Transverse colon (tissue), 4 donors: ENCODE measurements around the gene PPP2R1B. TPM values are rescaled to one million over a fixed set of nuclear protein-coding genes. Genes with fewer than 3 reads are reported as not detected.

ENCODE experiments used
- DNase-seq: peaks from one replicate; pipeline ENCODE4 v3.0.0-alpha.2; 2019
- H3K27ac ChIP-seq, 4 donors: fragments of 200-600 bp; sonication (generic); 2 replicates each; pipeline ENCODE4 v1.5.1; 2016 to 2018; ENCODE audit warnings: inconsistent platforms in 4 of 4
- H3K27me3 ChIP-seq: fragments of 200-600 bp; sonication (generic); 2 replicates; pipeline ENCODE4 v1.5.1; 2017; ENCODE audit warnings: inconsistent platforms
- H3K36me3 ChIP-seq, 4 donors: fragments of 200-600 bp; sonication (generic); 2 replicates each; pipeline ENCODE4 v1.5.1; 2017 to 2019; ENCODE audit warnings: inconsistent platforms in 4 of 4
- H3K4me1 ChIP-seq, 4 donors: fragments of 200-600 bp; sonication (generic); 2 replicates each; pipeline ENCODE4 v1.5.1; 2017 to 2020; ENCODE audit warnings: inconsistent platforms in 4 of 4
- H3K4me3 ChIP-seq, 4 donors: fragments of 200-600 bp; sonication (generic); 1 replicate in 1 of 4; 2 replicates in 3 of 4; pipeline versions ENCODE4 v1.5.1 to v1.6.1; 2017 to 2019; ENCODE audit warnings: inconsistent platforms in 4 of 4
- H3K9me3 ChIP-seq, 2 donors: fragments of 200-600 bp; sonication (generic); 2 replicates each; pipeline ENCODE4 v1.5.1; 2017 to 2019; ENCODE audit warnings: inconsistent platforms in 2 of 2
- EP300 ChIP-seq: sonication (generic); formaldehyde crosslinking; IDR thresholded peaks from one replicate; pipeline ENCODE4 v1.6.1; 2017; ENCODE audit warnings: antibody characterized with exemption, low read depth
- POLR2A ChIP-seq: fragments of 450-650 bp; IDR thresholded peaks from one replicate; pipeline ENCODE4 v1.6.1; 2016; ENCODE audit warnings: antibody characterized with exemption, mild to moderate bottlenecking, moderate library complexity
- POLR2AphosphoS5 ChIP-seq, 3 donors: sonication (generic); formaldehyde crosslinking; IDR thresholded peaks; one replicate each; pipeline ENCODE4 v1.6.1; 2016; ENCODE audit warnings: antibody characterized with exemption in 3 of 3
- WGBS, 2 donors: methylation state at CpG; one replicate each; pipeline ENCODE4 v1.1.5; 2018; ENCODE audit warnings: low coverage in 1 of 2; 5-methylcytosine and 5-hydroxymethylcytosine counted together
- in situ Hi-C, 4 donors: fragments of 200-750 bp; cut with MboI; loops; one replicate each; pipeline versions ENCODE4 v1.15.0 to v1.15.1; 2017; ENCODE audit warnings: low sequenced_read_pairs in 3 of 4, low pct_ligation_motif_present in 1 of 4, low pct_unique_long_range_greater_than_20kb in 1 of 4
- intact Hi-C: fragments of 100-400 bp; cut with DNase I; formaldehyde crosslinking; loops from one replicate; pipeline ENCODE4 v1.15.1; 2023; ENCODE audit warnings: low total_unique reads
- total RNA-seq, 4 donors: library from RNA; depleted of rRNA; stranded (reverse); fragments of >200 nt; gene quantifications; one replicate each; pipeline ENCODE4 v1.1.0, GENCODE V29; 2016
- TF ChIP-seq, protein P1 (sequence below), 5 experiments: fragments of 200-600 bp in 3 of 5; fragments of 450-650 bp in 2 of 5; sonication (generic) in 3 of 5; IDR thresholded peaks; 1 replicate in 2 of 5; 2 replicates in 3 of 5; pipeline ENCODE4 v1.5.1; 2016 to 2017; ENCODE audit warnings: antibody characterized with exemption in 5 of 5, inconsistent platforms in 3 of 5, mild to moderate bottlenecking in 2 of 5, moderate library complexity in 1 of 5

Gene PPP2R1B
- total RNA-seq, 4 donors from 2014 or later, result 28.1 to 55.5 (median 41.5) TPM

DNA sequence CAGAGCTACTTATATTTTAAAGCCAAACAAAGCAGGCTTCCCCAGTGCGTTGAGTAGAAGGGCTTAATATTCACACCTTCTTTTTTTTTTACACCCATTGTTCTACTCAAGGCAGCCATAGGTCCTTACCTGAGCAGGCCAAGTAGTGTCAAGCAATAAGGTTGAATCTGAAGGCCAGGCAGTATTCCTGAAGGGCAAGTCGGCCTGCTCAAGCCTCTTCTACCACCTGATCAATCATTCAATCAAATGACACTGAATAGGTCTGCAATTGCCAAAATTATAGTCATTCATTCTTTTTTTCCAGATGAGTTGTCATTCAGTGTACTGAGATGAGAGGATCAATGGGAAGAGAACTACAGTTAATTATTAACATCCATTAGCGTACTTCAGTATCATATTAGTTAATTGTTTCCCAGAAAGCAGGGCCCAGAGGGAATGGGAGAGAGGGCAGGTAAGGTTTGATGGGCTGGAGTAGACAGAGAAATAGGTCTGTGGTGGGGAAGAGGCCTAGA lies 11.9 kb upstream of the PPP2R1B start:
- intact Hi-C loops, result no loop called here
- Histone ChIP-seq H3K27ac (no peak overlapping the region), H3K4me3 (no peak overlapping the region), H3K4me1 (peaks cover 0 to 19% (median 6%) of the 10 kb centered on the region in 4 donors), H3K9me3 (no peaks in the 10 kb centered on the region), H3K36me3 (no peaks in the 10 kb centered on the region), H3K27me3 (no peaks in the 10 kb centered on the region)
- 45 to 87% methylated on average over 3 of the region's 3 CpGs for WGBS, 2 donors
- DNase-seq, result no peak
- TF ChIP-seq POLR2AphosphoS5 (IDR thresholded peaks at IDR 0.05) (no peak), POLR2A (no peak), EP300 (no peak)
- TF ChIP-seq, protein P1, sequence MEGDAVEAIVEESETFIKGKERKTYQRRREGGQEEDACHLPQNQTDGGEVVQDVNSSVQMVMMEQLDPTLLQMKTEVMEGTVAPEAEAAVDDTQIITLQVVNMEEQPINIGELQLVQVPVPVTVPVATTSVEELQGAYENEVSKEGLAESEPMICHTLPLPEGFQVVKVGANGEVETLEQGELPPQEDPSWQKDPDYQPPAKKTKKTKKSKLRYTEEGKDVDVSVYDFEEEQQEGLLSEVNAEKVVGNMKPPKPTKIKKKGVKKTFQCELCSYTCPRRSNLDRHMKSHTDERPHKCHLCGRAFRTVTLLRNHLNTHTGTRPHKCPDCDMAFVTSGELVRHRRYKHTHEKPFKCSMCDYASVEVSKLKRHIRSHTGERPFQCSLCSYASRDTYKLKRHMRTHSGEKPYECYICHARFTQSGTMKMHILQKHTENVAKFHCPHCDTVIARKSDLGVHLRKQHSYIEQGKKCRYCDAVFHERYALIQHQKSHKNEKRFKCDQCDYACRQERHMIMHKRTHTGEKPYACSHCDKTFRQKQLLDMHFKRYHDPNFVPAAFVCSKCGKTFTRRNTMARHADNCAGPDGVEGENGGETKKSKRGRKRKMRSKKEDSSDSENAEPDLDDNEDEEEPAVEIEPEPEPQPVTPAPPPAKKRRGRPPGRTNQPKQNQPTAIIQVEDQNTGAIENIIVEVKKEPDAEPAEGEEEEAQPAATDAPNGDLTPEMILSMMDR (IDR thresholded peaks at IDR 0.05), result no peak
- in situ Hi-C loops, result loop anchor here in 3 of 4 donors (5.0 to 10.0 kb wide), 3 partner anchors 67 to 183 kb away; partner anchors contain the start of gene SIK2 (in 1 of the 3)

DNA sequence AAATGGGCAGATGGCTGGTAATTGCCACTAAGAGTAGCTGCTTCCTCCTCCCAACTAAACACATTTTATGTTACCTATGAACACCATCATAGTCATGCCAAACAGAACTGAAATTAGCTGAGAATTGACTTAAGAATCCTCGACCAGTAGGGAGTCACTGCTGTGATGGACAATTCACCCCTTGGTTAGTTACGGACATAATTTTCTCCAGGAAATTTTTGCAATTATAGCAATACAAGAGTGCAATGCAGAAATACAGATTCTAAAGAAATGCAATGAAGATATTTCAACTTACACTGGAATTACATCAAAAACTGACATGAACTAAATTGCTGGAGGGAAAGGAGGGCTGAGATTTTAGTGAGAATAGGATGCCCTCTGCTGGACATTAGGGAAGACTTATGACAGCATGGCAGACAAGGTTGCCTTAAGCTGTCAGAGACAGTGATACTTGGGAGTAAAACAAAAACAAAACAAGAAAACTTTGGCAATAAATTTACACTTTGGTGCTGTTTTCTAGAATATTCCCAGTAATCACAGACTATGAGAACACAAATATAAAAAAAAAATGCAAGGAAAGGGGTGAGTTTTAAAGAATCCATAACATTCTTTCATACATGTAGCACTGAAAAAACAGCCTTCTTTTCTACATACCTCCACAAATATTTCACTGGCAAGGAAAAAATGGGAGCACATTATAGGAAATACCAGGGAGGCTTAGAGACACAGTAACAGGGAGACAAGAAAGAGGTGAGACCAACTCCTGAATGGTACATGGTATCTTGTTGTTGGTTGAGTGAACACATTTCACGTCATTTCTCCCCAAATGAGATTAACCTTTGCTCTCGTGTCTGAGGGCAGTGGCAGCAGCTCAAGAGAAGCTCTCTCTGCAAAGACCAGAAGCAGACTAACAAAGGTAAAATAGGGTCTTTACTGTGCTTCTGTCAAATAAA lies 11.2 kb upstream of the PPP2R1B start:
- 62 to 67% methylated on average over 4 of the region's 4 CpGs for WGBS, 2 donors
- Histone ChIP-seq H3K4me1 (peaks cover 0 to 15% (median 4%) of the 10 kb centered on the region in 4 donors), H3K9me3 (no peaks in the 10 kb centered on the region), H3K27me3 (no peaks in the 10 kb centered on the region), H3K27ac (peak overlapping the region in 1 of 4 donors; percentile 1), H3K36me3 (no peaks in the 10 kb centered on the region), H3K4me3 (no peak overlapping the region)
- no peak for TF ChIP-seq POLR2A
- TF ChIP-seq, protein P1 (IDR thresholded peaks at IDR 0.05), result peak; percentile 71 to 87 (median 76)
- in situ Hi-C loops, result loop anchor here in 3 of 4 donors (5.0 to 10.0 kb wide), 3 partner anchors 67 to 183 kb away; partner anchors contain the start of gene SIK2 (in 1 of the 3)
- intact Hi-C loops, result loop anchor here (2.0 kb wide), 1 partner anchor 177 kb away; no protein-coding TSS in a partner anchor
- no peak for DNase-seq

DNA sequence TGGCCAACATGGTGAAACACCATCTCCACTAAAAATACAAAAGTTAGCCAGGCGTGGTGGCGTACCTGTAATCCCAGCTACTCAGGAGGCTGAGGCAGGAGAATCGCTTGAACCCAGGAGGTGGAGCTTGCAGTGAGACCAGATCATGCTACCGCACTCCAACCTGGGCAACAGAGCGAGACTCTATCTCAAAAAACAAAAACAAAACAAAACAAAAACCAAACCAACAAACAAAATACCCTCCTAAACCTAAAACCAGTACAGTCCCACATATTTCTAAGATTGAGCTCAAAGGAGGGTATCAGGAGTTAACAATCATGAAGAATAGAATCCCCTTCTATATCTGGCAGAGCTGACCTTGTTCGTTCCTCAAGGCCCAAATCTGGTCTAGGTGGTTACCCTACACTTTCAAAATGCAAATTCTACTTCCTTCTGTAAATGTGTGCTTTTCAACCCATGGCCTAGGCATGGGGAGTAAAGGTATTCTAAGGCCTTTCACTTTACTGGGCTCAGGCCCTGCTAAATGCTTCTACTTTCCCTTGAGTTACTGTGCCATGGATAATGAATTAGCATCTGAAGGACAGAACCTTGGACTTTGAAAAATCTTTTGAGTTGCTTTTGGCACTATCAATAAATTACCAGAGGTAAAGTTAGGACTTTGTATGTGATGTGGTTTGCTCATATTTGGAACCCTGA lies 10.4 kb upstream of the PPP2R1B start:
- peaks cover 0 to 14% (median 3%) of the 10 kb centered on the region in 4 donors for H3K4me1 ChIP-seq
- no peak for DNase-seq
- no peak overlapping the region for H3K4me3 ChIP-seq
- no peaks in the 10 kb centered on the region for H3K9me3 ChIP-seq
- WGBS, 2 donors, result 77 to 94% methylated on average over 5 to 6 of the region's 6 CpGs
- no peaks in the 10 kb centered on the region for H3K36me3 ChIP-seq
- TF ChIP-seq POLR2AphosphoS5 (IDR thresholded peaks at IDR 0.05) (no peak), POLR2A (no peak), EP300 (no peak)
- H3K27ac ChIP-seq, result peak overlapping the region in 1 of 4 donors; percentile 1
- intact Hi-C loops (loop anchor here (2.0 kb wide), 1 partner anchor 176 kb away; no protein-coding TSS in a partner anchor), in situ Hi-C loops (loop anchor here in 3 of 4 donors (5.0 to 10.0 kb wide), 3 partner anchors 68 to 182 kb away; partner anchors contain the start of gene SIK2 (in 1 of the 3))
- no peaks in the 10 kb centered on the region for H3K27me3 ChIP-seq

DNA sequence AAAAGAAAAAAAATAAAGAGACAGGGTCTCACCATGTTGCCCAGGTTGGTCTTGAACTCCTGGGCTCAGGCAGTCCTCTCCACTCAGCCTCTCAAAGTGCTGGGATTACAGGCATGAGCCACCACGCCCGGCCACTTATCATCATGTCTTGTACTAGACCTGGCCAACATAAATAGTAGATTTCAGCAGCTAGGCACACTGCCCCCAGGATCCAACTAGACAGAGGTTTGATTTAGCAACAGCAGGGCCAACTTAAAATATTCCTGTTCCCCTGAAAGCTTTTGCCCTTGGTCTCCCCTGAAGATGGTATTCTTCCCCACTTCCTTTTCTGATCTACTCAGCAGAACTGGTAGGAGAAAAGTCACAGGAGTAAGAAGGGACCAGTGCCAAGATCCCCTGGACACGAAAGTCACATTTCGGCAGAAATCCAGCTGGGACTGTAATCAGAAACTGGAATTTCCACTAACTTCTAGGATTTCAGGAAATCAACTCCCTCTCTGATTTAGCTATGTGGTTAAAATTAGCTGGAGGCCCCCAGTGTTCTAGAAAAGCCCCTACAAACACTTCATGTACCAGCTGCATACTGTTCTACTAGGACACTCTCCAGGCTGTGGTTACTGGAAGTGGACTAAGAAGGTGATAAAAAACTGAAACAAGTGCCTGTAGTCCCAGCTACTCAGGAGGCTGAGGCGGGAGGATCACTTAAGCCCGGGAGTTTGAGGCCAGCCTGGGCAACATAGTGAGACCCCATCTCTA lies 8.9 kb upstream of the PPP2R1B start:
- no peak overlapping the region for H3K4me3 ChIP-seq
- TF ChIP-seq POLR2A, result no peak
- H3K36me3 ChIP-seq, result no peaks in the 10 kb centered on the region
- H3K4me1 ChIP-seq, result peaks cover 0 to 14% (median 0%) of the 10 kb centered on the region in 4 donors
- in situ Hi-C loops (loop anchor here in 3 of 4 donors (5.0 to 10.0 kb wide), 3 partner anchors 70 to 180 kb away; partner anchors contain the start of gene SIK2 (in 1 of the 3)), intact Hi-C loops (no loop called here)
- 69 to 93% methylated on average over 2 to 6 of the region's 6 CpGs for WGBS, 2 donors
- no peaks in the 10 kb centered on the region for H3K9me3 ChIP-seq
- peak; percentile 14 for DNase-seq
- peak overlapping the region in 1 of 4 donors; percentile 17 for H3K27ac ChIP-seq
- H3K27me3 ChIP-seq, result no peaks in the 10 kb centered on the region
